Stomach (tissue), 4 donors: Measurements from ENCODE around the gene ANK2.

Experiments
- POLR2A ChIP-seq, 4 donors: fragments of 450-650 bp; IDR thresholded peaks; one replicate each; pipeline ENCODE4 v1.6.1; 2016; ENCODE audit warnings: antibody characterized with exemption in 4 of 4, control low read depth in 2 of 4, mild to moderate bottlenecking in 1 of 4, moderate library complexity in 1 of 4
- POLR2AphosphoS5 ChIP-seq, 3 donors: sonication (generic); formaldehyde crosslinking; IDR thresholded peaks; one replicate each; pipeline ENCODE4 v1.6.1; 2016; ENCODE audit warnings: antibody characterized with exemption in 3 of 3
- TF ChIP-seq, protein P1 (sequence below), 7 experiments: fragments of 450-650 bp in 4 of 7; fragments of 200-600 bp in 3 of 7; sonication (generic) in 3 of 7; IDR thresholded peaks; one replicate each; pipeline ENCODE4 v1.5.1; 2016 to 2019; ENCODE audit warnings: antibody characterized with exemption in 7 of 7, control low read depth in 2 of 7, mild to moderate bottlenecking in 1 of 7

DNA sequence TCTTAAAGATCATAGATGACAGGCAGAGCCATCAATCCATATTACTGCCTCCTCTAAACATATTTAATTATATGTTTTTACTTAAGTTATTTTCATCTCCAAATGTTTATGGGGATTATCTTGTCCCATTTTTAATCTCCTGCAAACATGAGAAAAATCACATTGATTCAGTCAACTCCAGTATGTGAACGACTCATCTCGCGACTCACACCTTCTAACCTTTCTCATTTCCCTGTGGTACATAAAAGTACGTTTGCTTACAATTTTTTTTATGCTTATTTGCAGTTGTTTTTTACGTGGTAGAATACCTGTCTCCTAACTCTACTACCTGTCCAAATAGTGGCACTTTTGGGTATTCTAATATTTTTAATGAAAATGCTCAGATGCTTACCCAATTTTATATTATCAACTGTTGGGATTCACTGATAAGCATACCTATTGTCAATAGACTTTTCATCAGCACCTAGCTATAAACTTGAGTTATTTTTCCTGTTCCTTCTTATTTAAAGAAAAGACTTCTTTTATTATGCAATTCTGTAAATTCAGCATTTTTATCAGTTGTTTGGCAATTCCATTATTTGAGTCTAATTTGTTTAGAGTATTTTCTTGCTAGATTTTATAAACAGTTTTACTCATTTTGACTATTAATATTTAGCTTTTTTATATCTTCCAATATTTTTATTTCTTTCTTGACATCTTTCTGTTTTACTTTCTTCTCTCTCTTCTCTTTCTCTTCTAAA is 276.6 kb downstream of the ANK2 start:
- no peak for TF ChIP-seq POLR2AphosphoS5 (IDR thresholded peaks at IDR 0.05)
- TF ChIP-seq POLR2A (IDR thresholded peaks at IDR 0.05) = no peak
- TF ChIP-seq, protein P1, sequence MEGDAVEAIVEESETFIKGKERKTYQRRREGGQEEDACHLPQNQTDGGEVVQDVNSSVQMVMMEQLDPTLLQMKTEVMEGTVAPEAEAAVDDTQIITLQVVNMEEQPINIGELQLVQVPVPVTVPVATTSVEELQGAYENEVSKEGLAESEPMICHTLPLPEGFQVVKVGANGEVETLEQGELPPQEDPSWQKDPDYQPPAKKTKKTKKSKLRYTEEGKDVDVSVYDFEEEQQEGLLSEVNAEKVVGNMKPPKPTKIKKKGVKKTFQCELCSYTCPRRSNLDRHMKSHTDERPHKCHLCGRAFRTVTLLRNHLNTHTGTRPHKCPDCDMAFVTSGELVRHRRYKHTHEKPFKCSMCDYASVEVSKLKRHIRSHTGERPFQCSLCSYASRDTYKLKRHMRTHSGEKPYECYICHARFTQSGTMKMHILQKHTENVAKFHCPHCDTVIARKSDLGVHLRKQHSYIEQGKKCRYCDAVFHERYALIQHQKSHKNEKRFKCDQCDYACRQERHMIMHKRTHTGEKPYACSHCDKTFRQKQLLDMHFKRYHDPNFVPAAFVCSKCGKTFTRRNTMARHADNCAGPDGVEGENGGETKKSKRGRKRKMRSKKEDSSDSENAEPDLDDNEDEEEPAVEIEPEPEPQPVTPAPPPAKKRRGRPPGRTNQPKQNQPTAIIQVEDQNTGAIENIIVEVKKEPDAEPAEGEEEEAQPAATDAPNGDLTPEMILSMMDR (IDR thresholded peaks at IDR 0.05) = no peak
